Measurements from ENCODE around the gene GPR15LG. TPM values are rescaled to one million over a fixed set of nuclear protein-coding genes. Genes with fewer than 3 reads are reported as not detected.

Gene GPR15LG
- total RNA-seq, 2 experiments from 2014 or later, result not detected

- DNase-seq, result peak; percentile 62
- peak overlapping the region; percentile 38 for H3K4me3 Mint-ChIP-seq
- H3K9me3 Mint-ChIP-seq (ENCODE audit: low read depth), result peaks cover 4% of the 10 kb centered on the region
- CTCF ChIA-PET, result interaction anchor here (1.0 to 4.8 kb wide), 11 partner anchors 8 to 76 kb away, joined by 3 to 34 read pairs (median 6); partner anchors contain the start of genes CDHR1, GPR15LG and LRIT2
- peak; percentile 89 for ATAC-seq
- no peaks in the 10 kb centered on the region for H3K27me3 Mint-ChIP-seq
- no peaks in the 10 kb centered on the region for H3K4me1 Mint-ChIP-seq
- no peaks in the 10 kb centered on the region for H3K36me3 Mint-ChIP-seq
- no peak overlapping the region for H3K27ac Mint-ChIP-seq
These were observed 41.1 kb downstream of the GPR15LG start for GRCh38 chr10:84214612-84215235.

- Mint-ChIP-seq H3K36me3 (no peaks in the 10 kb centered on the region), H3K4me3 (no peak overlapping the region), H3K9me3 (ENCODE audit: low read depth) (peaks cover 4% of the 10 kb centered on the region), H3K27me3 (no peaks in the 10 kb centered on the region), H3K4me1 (no peaks in the 10 kb centered on the region), H3K27ac (no peak overlapping the region)
- ATAC-seq (no peak), DNase-seq (no peak)
- CTCF ChIA-PET, result interaction anchor here (2.4 to 4.8 kb wide), 2 partner anchors 23 to 69 kb away, joined by 9 to 34 read pairs; partner anchors contain the start of gene CDHR1
These were observed 43.2 kb downstream of the GPR15LG start for GRCh38 chr10:84216834-84217233.

GRCh38 chr10:84217746-84218145 is 44.1 kb downstream of the GPR15LG start:
- Mint-ChIP-seq H3K4me1 (no peaks in the 10 kb centered on the region), H3K4me3 (no peak overlapping the region)
- CTCF ChIA-PET, result interaction anchor here (4.8 kb wide), 1 partner anchor 70 kb away, joined by 34 read pairs; no protein-coding TSS in a partner anchor

GRCh38 chr10:84221916-84222315 is 48.3 kb downstream of the GPR15LG start:
- Mint-ChIP-seq H3K27ac (no peak overlapping the region), H3K4me1 (no peaks in the 10 kb centered on the region), H3K4me3 (no peak overlapping the region), H3K9me3 (ENCODE audit: low read depth) (peaks cover 4% of the 10 kb centered on the region), H3K27me3 (peaks cover 11% of the 10 kb centered on the region), H3K36me3 (no peaks in the 10 kb centered on the region)
- ATAC-seq, result no peak
- no peak for DNase-seq
- CTCF ChIA-PET, result interaction anchor here (0.7 kb wide), 1 partner anchor 35 kb away, joined by 3 read pairs; no protein-coding TSS in a partner anchor

More at GRCh38 chr10:84217746-84218145, 44.1 kb downstream of the GPR15LG start:
- ATAC-seq (no peak), DNase-seq (no peak)
- no peaks in the 10 kb centered on the region for H3K36me3 Mint-ChIP-seq
- no peaks in the 10 kb centered on the region for H3K27me3 Mint-ChIP-seq
- H3K9me3 Mint-ChIP-seq (ENCODE audit: low read depth), result peaks cover 4% of the 10 kb centered on the region
- no peak overlapping the region for H3K27ac Mint-ChIP-seq

- ATAC-seq (no peak), DNase-seq (no peak)
- Mint-ChIP-seq H3K36me3 (no peaks in the 10 kb centered on the region), H3K4me1 (no peaks in the 10 kb centered on the region), H3K9me3 (ENCODE audit: low read depth) (peaks cover under 1% of the 10 kb centered on the region), H3K27ac (no peak overlapping the region), H3K27me3 (peaks cover 27% of the 10 kb centered on the region), H3K4me3 (no peak overlapping the region)
- CTCF ChIA-PET, result interaction anchor here (1.6 kb wide), 1 partner anchor 10 kb away, joined by 7 read pairs; no protein-coding TSS in a partner anchor
These were observed 50.9 kb downstream of the GPR15LG start for GRCh38 chr10:84224411-84225028.

- H3K27ac Mint-ChIP-seq, result no peak within 1 kb of the TSS
- no peaks in the 10 kb centered on the region for H3K4me1 Mint-ChIP-seq
- CTCF ChIA-PET, result interaction anchor here (1.6 kb wide), 1 partner anchor 11 kb away, joined by 7 read pairs; no protein-coding TSS in a partner anchor
- H3K4me3 Mint-ChIP-seq, result no peak within 1 kb of the TSS
- H3K36me3 Mint-ChIP-seq, result no peaks in the 10 kb centered on the region
- DNase-seq (no peak), ATAC-seq (no peak)
- no peaks in the 10 kb centered on the region for H3K9me3 Mint-ChIP-seq (ENCODE audit: low read depth)
- H3K27me3 Mint-ChIP-seq, result peaks cover 36% of the 10 kb centered on the region
These were observed 52.0 kb downstream of the GPR15LG start, which contains the start of gene LRIT2 for GRCh38 chr10:84225427-84226173. Gene LRIT2 (minus strand): TSS chr10:84225544. CDS start chr10:84225520, 24 bp downstream.

GRCh38 chr10:84226616-84227015 is 53.0 kb downstream of the GPR15LG start:
- Mint-ChIP-seq H3K4me3 (no peak overlapping the region), H3K36me3 (no peaks in the 10 kb centered on the region), H3K27ac (no peak overlapping the region), H3K4me1 (no peaks in the 10 kb centered on the region), H3K27me3 (peaks cover 36% of the 10 kb centered on the region), H3K9me3 (ENCODE audit: low read depth) (no peaks in the 10 kb centered on the region)
- CTCF ChIA-PET, result interaction anchor here (1.1 kb wide), 1 partner anchor 38 kb away, joined by 3 read pairs; no protein-coding TSS in a partner anchor
- ATAC-seq (no peak), DNase-seq (no peak)

DNA sequence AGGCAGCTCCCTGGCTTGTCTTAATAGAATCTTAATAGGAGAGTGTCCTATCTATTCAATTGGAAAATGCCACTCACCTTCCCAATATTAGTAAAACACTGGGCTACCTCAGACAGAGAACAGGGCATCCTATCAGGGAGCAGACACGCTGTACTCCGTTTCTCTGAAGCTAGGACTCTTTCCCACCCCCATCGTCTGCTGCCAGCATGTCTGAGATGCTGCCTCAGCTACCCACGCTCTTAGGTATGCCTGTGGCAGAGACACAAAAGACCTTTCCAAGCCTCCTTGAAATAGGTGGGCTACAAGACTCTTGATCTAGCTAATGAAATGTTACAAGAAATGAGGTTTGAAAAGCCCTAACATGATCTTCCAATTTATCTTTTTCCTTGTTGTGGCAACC is 54.2 kb downstream of the GPR15LG start:
- Mint-ChIP-seq H3K27me3 (peaks cover 36% of the 10 kb centered on the region), H3K36me3 (no peaks in the 10 kb centered on the region), H3K27ac (no peak overlapping the region), H3K9me3 (ENCODE audit: low read depth) (no peaks in the 10 kb centered on the region), H3K4me1 (no peaks in the 10 kb centered on the region), H3K4me3 (no peak overlapping the region)
- no peak for ATAC-seq
- CTCF ChIA-PET, result no interaction called here
- DNase-seq, result no peak

DNA sequence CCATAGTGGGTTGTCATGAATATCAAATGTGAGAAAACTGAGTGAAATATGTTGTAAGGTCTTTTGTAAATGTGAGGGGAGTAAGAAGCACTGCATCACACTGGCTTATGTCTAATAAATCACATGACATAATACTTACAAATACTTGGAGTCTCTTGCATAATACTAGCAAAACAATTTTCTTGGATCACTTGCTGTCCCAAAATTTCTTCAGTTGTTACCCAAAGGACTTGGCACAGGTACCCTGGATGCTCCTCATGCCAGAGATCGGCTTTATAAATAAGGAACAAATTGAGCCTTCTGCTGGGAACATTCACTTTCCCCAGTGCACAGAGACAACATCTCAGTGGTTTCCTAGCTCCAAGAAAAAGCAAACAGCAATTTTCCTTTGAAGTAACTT is 56.8 kb downstream of the GPR15LG start:
- Mint-ChIP-seq H3K9me3 (ENCODE audit: low read depth) (no peaks in the 10 kb centered on the region), H3K36me3 (no peaks in the 10 kb centered on the region), H3K4me3 (no peak overlapping the region), H3K27ac (no peak overlapping the region), H3K4me1 (no peaks in the 10 kb centered on the region), H3K27me3 (peaks cover 32% of the 10 kb centered on the region)
- ATAC-seq, result no peak
- no peak for DNase-seq
- CTCF ChIA-PET, result no interaction called here

DNA sequence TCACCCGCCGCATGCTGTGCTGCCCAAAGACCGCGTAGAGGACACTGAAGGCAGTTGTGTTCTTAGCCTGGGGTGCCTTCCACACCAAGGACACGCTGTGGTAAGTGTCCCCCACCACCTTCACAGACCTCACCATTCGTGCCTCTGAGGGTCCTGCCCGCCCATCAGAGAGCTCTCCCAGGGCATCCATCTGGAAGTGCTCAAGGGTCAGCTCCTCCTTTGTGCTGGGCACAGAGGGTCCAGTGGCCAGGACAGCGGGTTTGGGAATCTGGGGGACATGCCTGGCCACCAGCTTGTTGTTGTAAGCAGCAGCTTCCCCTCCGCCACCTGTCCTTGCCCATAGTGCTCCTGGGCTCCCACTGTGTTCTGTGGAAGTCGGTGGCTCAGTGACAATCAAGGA is 58.8 kb downstream of the GPR15LG start:
- H3K4me1 Mint-ChIP-seq, result no peaks in the 10 kb centered on the region
- no peaks in the 10 kb centered on the region for H3K9me3 Mint-ChIP-seq (ENCODE audit: low read depth)
- CTCF ChIA-PET, result no interaction called here
- no peak for ATAC-seq
- H3K27me3 Mint-ChIP-seq, result peaks cover 30% of the 10 kb centered on the region
- H3K27ac Mint-ChIP-seq, result no peak overlapping the region
- no peaks in the 10 kb centered on the region for H3K36me3 Mint-ChIP-seq
- no peak overlapping the region for H3K4me3 Mint-ChIP-seq
- no peak for DNase-seq

GRCh38 chr10:84233940-84234339 is 60.3 kb downstream of the GPR15LG start:
- Mint-ChIP-seq H3K36me3 (no peaks in the 10 kb centered on the region), H3K4me1 (no peaks in the 10 kb centered on the region), H3K27ac (no peak overlapping the region), H3K9me3 (ENCODE audit: low read depth) (no peaks in the 10 kb centered on the region), H3K4me3 (no peak overlapping the region), H3K27me3 (peaks cover 27% of the 10 kb centered on the region)
- DNase-seq (no peak), ATAC-seq (no peak)
- CTCF ChIA-PET, result interaction anchor here (0.9 kb wide), 1 partner anchor 31 kb away, joined by 3 read pairs; no protein-coding TSS in a partner anchor

GRCh38 chr10:84234479-84234878 is 60.9 kb downstream of the GPR15LG start:
- DNase-seq (no peak), ATAC-seq (no peak)
- Mint-ChIP-seq H3K27me3 (peaks cover 26% of the 10 kb centered on the region), H3K4me3 (no peak overlapping the region), H3K27ac (no peak overlapping the region), H3K36me3 (no peaks in the 10 kb centered on the region), H3K4me1 (no peaks in the 10 kb centered on the region), H3K9me3 (ENCODE audit: low read depth) (no peaks in the 10 kb centered on the region)
- CTCF ChIA-PET, result no interaction called here
